ENCODE results near the gene TSPAN33. TPM values are rescaled to one million over a fixed set of nuclear protein-coding genes. Genes with fewer than 3 reads are reported as not detected.

The TSPAN33 gene
- total and polyA plus RNA-seq, 2 donors from 2014 or later: 54.9 to 316 TPM

- Histone ChIP-seq H3K27me3 (ENCODE audit: control insufficient read depth, insufficient read depth, low read length) (no peaks in the 10 kb centered on the region), H3K27ac (ENCODE audit: low read depth in 2 of 2, low read length in 2 of 2) (no peak overlapping the region), H3K9ac (ENCODE audit: low read length in 3 of 3) (no peak overlapping the region), H3K4me3 (ENCODE audit: low read length in 3 of 3) (no peak overlapping the region), H3K36me3 (ENCODE audit: control insufficient read depth in 2 of 3, insufficient read depth in 3 of 3, low read length in 3 of 3) (peaks cover 0 to 14% (median 4%) of the 10 kb centered on the region in 3 donors), H3K9me3 (ENCODE audit: control insufficient read depth in 2 of 3, insufficient read depth in 1 of 3, low read length in 3 of 3) (no peaks in the 10 kb centered on the region), H3K4me1 (ENCODE audit: control insufficient read depth in 2 of 3, insufficient read depth in 2 of 3, low read depth in 1 of 3, low read length in 3 of 3) (no peaks in the 10 kb centered on the region)
- DNase-seq (no peak), FAIRE-seq (no peak)
- intact Hi-C loops (cut with DNase I): no loop called here
- no peak for TF ChIP-seq CTCF (IDR thresholded peaks at IDR 0.05; ENCODE audit: borderline replicate concordance, extremely low read depth, insufficient read depth)
Measured at GRCh38 chr7:129202058-129202777, 57.7 kb downstream of the TSPAN33 start.

- Histone ChIP-seq H3K36me3 (ENCODE audit: control insufficient read depth in 2 of 3, insufficient read depth in 3 of 3, low read length in 3 of 3) (peaks cover 0 to 18% (median 4%) of the 10 kb centered on the region in 3 donors), H3K4me3 (ENCODE audit: low read length in 3 of 3) (no peak overlapping the region), H3K9me3 (ENCODE audit: control insufficient read depth in 2 of 3, insufficient read depth in 1 of 3, low read length in 3 of 3) (no peaks in the 10 kb centered on the region), H3K27me3 (ENCODE audit: control insufficient read depth, insufficient read depth, low read length) (no peaks in the 10 kb centered on the region), H3K27ac (ENCODE audit: low read depth in 2 of 2, low read length in 2 of 2) (no peak overlapping the region), H3K4me1 (ENCODE audit: control insufficient read depth in 2 of 3, insufficient read depth in 2 of 3, low read depth in 1 of 3, low read length in 3 of 3) (no peaks in the 10 kb centered on the region), H3K9ac (ENCODE audit: low read length in 3 of 3) (no peak overlapping the region)
- no peak for TF ChIP-seq CTCF (IDR thresholded peaks at IDR 0.05; ENCODE audit: borderline replicate concordance, extremely low read depth, insufficient read depth)
- no peak for FAIRE-seq
- intact Hi-C loops (cut with DNase I): no loop called here
- no peak for DNase-seq
Measured at GRCh38 chr7:129203050-129203741, 58.7 kb downstream of the TSPAN33 start.

GRCh38 chr7:129205126-129205818 lies 60.8 kb downstream of the TSPAN33 start:
- TF ChIP-seq CTCF (IDR thresholded peaks at IDR 0.05; ENCODE audit: borderline replicate concordance, extremely low read depth, insufficient read depth): no peak
- H3K4me1 ChIP-seq (ENCODE audit: control insufficient read depth in 2 of 3, insufficient read depth in 2 of 3, low read depth in 1 of 3, low read length in 3 of 3): peaks cover 0 to 5% (median 0%) of the 10 kb centered on the region in 3 donors
- H3K9me3 ChIP-seq (ENCODE audit: control insufficient read depth in 2 of 3, insufficient read depth in 1 of 3, low read length in 3 of 3): no peaks in the 10 kb centered on the region
- H3K9ac ChIP-seq (ENCODE audit: low read length in 3 of 3): no peak overlapping the region
- FAIRE-seq: no peak
- H3K27me3 ChIP-seq (ENCODE audit: control insufficient read depth, insufficient read depth, low read length): no peaks in the 10 kb centered on the region
- H3K4me3 ChIP-seq (ENCODE audit: low read length in 3 of 3): no peak overlapping the region
- no peak overlapping the region for H3K27ac ChIP-seq (ENCODE audit: low read depth in 2 of 2, low read length in 2 of 2)
- peaks cover 0 to 18% (median 4%) of the 10 kb centered on the region in 3 donors for H3K36me3 ChIP-seq (ENCODE audit: control insufficient read depth in 2 of 3, insufficient read depth in 3 of 3, low read length in 3 of 3)
- DNase-seq: no peak
- intact Hi-C loops (cut with DNase I): no loop called here
